HL-60 (cell line): ENCODE measurements around the gene DLG1.

ENCODE experiments used
- SPI1 ChIP-seq: IDR thresholded peaks from 2 replicates; pipeline ENCODE4 v1.6.1; 2012; ENCODE audit warnings: low read depth, mild to moderate bottlenecking, borderline replicate concordance
- TF ChIP-seq, protein P1 (sequence below): IDR thresholded peaks from one replicate; pipeline ENCODE4 v1.5.1; 2011; ENCODE audit warnings: low read length, control low read depth, inconsistent platforms; ENCODE audit not compliant: insufficient read depth
- TF ChIP-seq, protein P2 (sequence below): IDR thresholded peaks from 2 replicates; pipeline ENCODE4 v1.6.1; 2012; ENCODE audit warnings: low read depth; ENCODE audit not compliant: insufficient replicate concordance

DNA sequence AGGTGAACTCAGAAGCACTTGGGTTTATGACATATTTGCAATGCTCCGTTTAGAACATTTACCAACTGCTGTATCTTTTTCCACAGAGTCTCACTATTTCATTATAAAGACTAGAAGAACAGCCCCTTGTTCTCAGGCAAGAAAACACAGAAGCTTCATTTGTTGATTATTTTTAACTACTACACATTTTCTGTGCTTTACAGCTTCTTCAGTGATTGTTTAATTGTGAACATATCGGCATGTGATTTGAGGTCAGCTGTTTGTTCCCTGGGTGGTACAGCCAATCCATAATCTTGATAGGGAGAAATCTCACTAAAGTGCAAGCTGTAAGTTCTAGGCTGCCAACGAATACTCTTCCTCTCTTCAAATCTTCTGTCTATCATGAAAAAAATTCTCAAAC is 31.0 kb upstream of the DLG1 start:
- TF ChIP-seq, protein P1, sequence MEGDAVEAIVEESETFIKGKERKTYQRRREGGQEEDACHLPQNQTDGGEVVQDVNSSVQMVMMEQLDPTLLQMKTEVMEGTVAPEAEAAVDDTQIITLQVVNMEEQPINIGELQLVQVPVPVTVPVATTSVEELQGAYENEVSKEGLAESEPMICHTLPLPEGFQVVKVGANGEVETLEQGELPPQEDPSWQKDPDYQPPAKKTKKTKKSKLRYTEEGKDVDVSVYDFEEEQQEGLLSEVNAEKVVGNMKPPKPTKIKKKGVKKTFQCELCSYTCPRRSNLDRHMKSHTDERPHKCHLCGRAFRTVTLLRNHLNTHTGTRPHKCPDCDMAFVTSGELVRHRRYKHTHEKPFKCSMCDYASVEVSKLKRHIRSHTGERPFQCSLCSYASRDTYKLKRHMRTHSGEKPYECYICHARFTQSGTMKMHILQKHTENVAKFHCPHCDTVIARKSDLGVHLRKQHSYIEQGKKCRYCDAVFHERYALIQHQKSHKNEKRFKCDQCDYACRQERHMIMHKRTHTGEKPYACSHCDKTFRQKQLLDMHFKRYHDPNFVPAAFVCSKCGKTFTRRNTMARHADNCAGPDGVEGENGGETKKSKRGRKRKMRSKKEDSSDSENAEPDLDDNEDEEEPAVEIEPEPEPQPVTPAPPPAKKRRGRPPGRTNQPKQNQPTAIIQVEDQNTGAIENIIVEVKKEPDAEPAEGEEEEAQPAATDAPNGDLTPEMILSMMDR = no peak
- TF ChIP-seq, protein P2, sequence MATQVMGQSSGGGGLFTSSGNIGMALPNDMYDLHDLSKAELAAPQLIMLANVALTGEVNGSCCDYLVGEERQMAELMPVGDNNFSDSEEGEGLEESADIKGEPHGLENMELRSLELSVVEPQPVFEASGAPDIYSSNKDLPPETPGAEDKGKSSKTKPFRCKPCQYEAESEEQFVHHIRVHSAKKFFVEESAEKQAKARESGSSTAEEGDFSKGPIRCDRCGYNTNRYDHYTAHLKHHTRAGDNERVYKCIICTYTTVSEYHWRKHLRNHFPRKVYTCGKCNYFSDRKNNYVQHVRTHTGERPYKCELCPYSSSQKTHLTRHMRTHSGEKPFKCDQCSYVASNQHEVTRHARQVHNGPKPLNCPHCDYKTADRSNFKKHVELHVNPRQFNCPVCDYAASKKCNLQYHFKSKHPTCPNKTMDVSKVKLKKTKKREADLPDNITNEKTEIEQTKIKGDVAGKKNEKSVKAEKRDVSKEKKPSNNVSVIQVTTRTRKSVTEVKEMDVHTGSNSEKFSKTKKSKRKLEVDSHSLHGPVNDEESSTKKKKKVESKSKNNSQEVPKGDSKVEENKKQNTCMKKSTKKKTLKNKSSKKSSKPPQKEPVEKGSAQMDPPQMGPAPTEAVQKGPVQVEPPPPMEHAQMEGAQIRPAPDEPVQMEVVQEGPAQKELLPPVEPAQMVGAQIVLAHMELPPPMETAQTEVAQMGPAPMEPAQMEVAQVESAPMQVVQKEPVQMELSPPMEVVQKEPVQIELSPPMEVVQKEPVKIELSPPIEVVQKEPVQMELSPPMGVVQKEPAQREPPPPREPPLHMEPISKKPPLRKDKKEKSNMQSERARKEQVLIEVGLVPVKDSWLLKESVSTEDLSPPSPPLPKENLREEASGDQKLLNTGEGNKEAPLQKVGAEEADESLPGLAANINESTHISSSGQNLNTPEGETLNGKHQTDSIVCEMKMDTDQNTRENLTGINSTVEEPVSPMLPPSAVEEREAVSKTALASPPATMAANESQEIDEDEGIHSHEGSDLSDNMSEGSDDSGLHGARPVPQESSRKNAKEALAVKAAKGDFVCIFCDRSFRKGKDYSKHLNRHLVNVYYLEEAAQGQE = no peak
- TF ChIP-seq SPI1 = no peak
